ENCODE results near the gene CBX8.
A peak's percentile ranks its signal among the peaks of the same experiment; 100 is the strongest.

The CBX8 gene

GRCh38 chr17:79798299-79799173 is 1.7 kb upstream of the CBX8 start:
- Histone ChIP-seq H3K9ac (ENCODE audit: low read length) (0 out of 2 replicates have a peak overlapping the region, but pooled peaks have one; percentile 50), H3K9me2 (replicated peaks; ENCODE audit: insufficient read depth, low read length) (no peaks in the 10 kb centered on the region), H3K79me2 (ENCODE audit: insufficient read depth, low read length) (peaks cover 6% of the 10 kb centered on the region), H3K9me3 (ENCODE audit: insufficient read depth, low read length) (no peaks in the 10 kb centered on the region), H3K4me3 (ENCODE audit: insufficient read depth, low read length, poor library complexity, severe bottlenecking) (no peak overlapping the region), H3K4me2 (ENCODE audit: low read depth, low read length, poor library complexity, severe bottlenecking) (no peak overlapping the region), H4K20me1 (ENCODE audit: low read depth, low read length) (no peaks in the 10 kb centered on the region), H3F3A (ENCODE audit: insufficient read depth) (no peaks in the 10 kb centered on the region), H3K36me3 (ENCODE audit: low read length) (no peaks in the 10 kb centered on the region), H3K27me3 (ENCODE audit: low read length) (no peaks in the 10 kb centered on the region), H2AFZ (ENCODE audit: low read depth, low read length, severe bottlenecking) (no peak overlapping the region), H3K27ac (ENCODE audit: low read depth, low read length) (no peak overlapping the region)
- no peak for TF ChIP-seq EZH2phosphoT487 (conservative IDR thresholded peaks at IDR 0.05; ENCODE audit: low read length)
- no peak for TF ChIP-seq CTCF (IDR thresholded peaks at IDR 0.05; ENCODE audit: insufficient read depth, low read length, poor library complexity, severe bottlenecking)

- H3K4me2 ChIP-seq (ENCODE audit: low read depth, low read length, poor library complexity, severe bottlenecking) = peak overlapping the region; percentile 57
- H3K9ac ChIP-seq (ENCODE audit: low read length) = peak overlapping the region; percentile 50
- H3F3A ChIP-seq (ENCODE audit: insufficient read depth) = no peaks in the 10 kb centered on the region
- no peak for TF ChIP-seq CTCF (IDR thresholded peaks at IDR 0.05; ENCODE audit: insufficient read depth, low read length, poor library complexity, severe bottlenecking)
- no peak for TF ChIP-seq EZH2phosphoT487 (conservative IDR thresholded peaks at IDR 0.05; ENCODE audit: low read length)
- no peaks in the 10 kb centered on the region for H3K9me3 ChIP-seq (ENCODE audit: insufficient read depth, low read length)
- H3K4me3 ChIP-seq (ENCODE audit: insufficient read depth, low read length, poor library complexity, severe bottlenecking) = peak overlapping the region; percentile 44
- H3K36me3 ChIP-seq (ENCODE audit: low read length) = no peaks in the 10 kb centered on the region
- no peak overlapping the region for H2AFZ ChIP-seq (ENCODE audit: low read depth, low read length, severe bottlenecking)
- no peaks in the 10 kb centered on the region for H3K9me2 ChIP-seq (replicated peaks; ENCODE audit: insufficient read depth, low read length)
- H3K27me3 ChIP-seq (ENCODE audit: low read length) = no peaks in the 10 kb centered on the region
- peaks cover 6% of the 10 kb centered on the region for H3K79me2 ChIP-seq (ENCODE audit: insufficient read depth, low read length)
- H4K20me1 ChIP-seq (ENCODE audit: low read depth, low read length) = no peaks in the 10 kb centered on the region
- no peak overlapping the region for H3K27ac ChIP-seq (ENCODE audit: low read depth, low read length)
Measured at GRCh38 chr17:79797492-79798298, 818 bp upstream of the CBX8 start.

GRCh38 chr17:79796444-79796762 is 474 bp downstream of the CBX8 start:
- TF ChIP-seq EZH2phosphoT487 (conservative IDR thresholded peaks at IDR 0.05; ENCODE audit: low read length) (no peak), CTCF (IDR thresholded peaks at IDR 0.05; ENCODE audit: insufficient read depth, low read length, poor library complexity, severe bottlenecking) (no peak)
- Histone ChIP-seq H3F3A (ENCODE audit: insufficient read depth) (no peaks in the 10 kb centered on the region), H3K9me2 (replicated peaks; ENCODE audit: insufficient read depth, low read length) (no peaks in the 10 kb centered on the region), H3K9me3 (ENCODE audit: insufficient read depth, low read length) (no peaks in the 10 kb centered on the region), H3K79me2 (ENCODE audit: insufficient read depth, low read length) (peaks cover 6% of the 10 kb centered on the region), H3K9ac (ENCODE audit: low read length) (peak overlapping the region; percentile 85), H4K20me1 (ENCODE audit: low read depth, low read length) (no peaks in the 10 kb centered on the region), H3K4me3 (ENCODE audit: insufficient read depth, low read length, poor library complexity, severe bottlenecking) (peak overlapping the region; percentile 93), H3K4me2 (ENCODE audit: low read depth, low read length, poor library complexity, severe bottlenecking) (peak overlapping the region; percentile 76), H3K27me3 (ENCODE audit: low read length) (no peaks in the 10 kb centered on the region), H3K36me3 (ENCODE audit: low read length) (no peaks in the 10 kb centered on the region), H2AFZ (ENCODE audit: low read depth, low read length, severe bottlenecking) (peak overlapping the region; percentile 61), H3K27ac (ENCODE audit: low read depth, low read length) (peak overlapping the region; percentile 67)
